ENCODE data around the gene COL11A2. TPM values are rescaled to one million over a fixed set of nuclear protein-coding genes. Genes with fewer than 3 reads are reported as not detected.

Gene COL11A2
- total and polyA plus RNA-seq, 12 donors: 0.52 to 8.7 (median 0.94) TPM

DNA sequence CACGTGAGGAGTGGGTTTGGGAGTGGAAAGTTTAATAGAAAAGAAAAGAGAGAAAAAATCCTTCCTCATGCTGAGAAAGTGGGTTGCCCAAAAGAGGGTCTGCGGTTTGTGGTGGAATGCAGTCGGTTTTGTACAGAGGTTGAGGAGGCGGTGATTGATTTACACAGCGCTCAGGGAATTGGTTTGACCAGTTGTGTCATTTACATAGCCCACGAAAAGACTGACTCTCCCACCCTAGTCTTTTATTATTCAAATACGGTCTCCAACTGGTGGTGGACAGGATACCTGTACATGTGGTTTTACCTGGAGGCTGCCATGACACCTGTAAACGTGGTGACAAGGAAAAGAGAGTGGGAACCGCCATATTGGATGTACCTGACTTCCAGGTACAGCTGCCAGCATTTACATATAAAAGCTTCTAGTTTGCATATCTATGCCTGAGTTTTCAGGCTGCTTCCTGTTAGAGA is 74.4 kb downstream of the COL11A2 start:
- TF ChIP-seq, protein P1, sequence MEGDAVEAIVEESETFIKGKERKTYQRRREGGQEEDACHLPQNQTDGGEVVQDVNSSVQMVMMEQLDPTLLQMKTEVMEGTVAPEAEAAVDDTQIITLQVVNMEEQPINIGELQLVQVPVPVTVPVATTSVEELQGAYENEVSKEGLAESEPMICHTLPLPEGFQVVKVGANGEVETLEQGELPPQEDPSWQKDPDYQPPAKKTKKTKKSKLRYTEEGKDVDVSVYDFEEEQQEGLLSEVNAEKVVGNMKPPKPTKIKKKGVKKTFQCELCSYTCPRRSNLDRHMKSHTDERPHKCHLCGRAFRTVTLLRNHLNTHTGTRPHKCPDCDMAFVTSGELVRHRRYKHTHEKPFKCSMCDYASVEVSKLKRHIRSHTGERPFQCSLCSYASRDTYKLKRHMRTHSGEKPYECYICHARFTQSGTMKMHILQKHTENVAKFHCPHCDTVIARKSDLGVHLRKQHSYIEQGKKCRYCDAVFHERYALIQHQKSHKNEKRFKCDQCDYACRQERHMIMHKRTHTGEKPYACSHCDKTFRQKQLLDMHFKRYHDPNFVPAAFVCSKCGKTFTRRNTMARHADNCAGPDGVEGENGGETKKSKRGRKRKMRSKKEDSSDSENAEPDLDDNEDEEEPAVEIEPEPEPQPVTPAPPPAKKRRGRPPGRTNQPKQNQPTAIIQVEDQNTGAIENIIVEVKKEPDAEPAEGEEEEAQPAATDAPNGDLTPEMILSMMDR (IDR thresholded peaks at IDR 0.05): no peak
- no peak overlapping the region for H3K27ac ChIP-seq
- peaks cover 0 to 30% (median 4%) of the 10 kb centered on the region in 9 donors for H3K4me1 ChIP-seq
- WGBS, 2 donors: 12 to 13% methylated on average over 9 of the region's 9 CpGs
- no peaks in the 10 kb centered on the region for H3K9me3 ChIP-seq
- peaks cover 0 to 68% (median 48%) of the 10 kb centered on the region in 7 donors for H3K27me3 ChIP-seq
- no peak overlapping the region for H3K4me3 ChIP-seq
- no peaks in the 10 kb centered on the region for H3K36me3 ChIP-seq
- no peak for DNase-seq
- no peak for ATAC-seq
- intact Hi-C loops (cut with DNase I): loop anchor here in 9 of 10 donors (1.0 to 10.0 kb wide), 5 partner anchors 34 to 131 kb away; no protein-coding TSS in a partner anchor

DNA sequence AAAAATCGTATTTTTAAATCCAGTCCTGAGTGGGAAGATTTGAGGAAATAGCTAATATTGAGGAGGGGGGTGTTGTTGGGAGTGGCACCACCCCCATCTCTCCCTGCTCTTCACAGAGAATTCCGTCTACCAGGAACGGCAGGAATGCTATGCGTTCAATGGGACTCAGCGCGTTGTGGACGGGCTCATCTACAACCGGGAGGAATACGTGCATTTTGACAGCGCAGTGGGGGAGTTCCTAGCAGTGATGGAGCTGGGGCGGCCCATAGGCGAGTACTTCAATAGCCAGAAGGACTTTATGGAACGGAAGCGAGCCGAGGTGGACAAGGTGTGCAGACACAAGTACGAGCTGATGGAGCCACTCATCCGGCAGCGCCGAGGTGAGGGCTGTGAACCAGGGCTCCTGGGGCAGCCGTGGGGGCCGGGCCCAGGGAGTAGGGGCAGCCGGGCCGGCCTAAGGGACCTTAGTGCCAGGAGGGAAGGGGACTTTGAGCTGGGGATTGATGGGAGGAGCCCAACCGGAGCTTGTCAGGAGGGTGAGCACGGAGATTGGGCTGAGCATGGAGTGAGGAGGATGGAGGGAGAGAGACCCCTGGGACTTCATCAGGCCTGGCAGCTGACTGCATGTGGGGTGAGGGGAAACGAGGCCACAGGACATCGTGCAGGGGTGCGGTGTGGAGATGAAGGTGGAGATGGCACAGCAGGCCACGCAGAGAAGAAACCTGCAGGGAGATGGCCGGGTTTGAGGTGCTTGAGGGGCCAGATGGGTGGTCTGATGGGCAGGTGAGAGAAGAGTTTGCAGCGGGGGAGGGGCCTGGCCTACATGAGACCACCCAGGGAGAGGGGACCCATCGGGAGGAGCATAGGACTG is 75.2 kb downstream of the COL11A2 start:
- Histone ChIP-seq H3K27me3 (peaks cover 0 to 73% (median 51%) of the 10 kb centered on the region in 7 donors), H3K27ac (no peak overlapping the region)

DNA sequence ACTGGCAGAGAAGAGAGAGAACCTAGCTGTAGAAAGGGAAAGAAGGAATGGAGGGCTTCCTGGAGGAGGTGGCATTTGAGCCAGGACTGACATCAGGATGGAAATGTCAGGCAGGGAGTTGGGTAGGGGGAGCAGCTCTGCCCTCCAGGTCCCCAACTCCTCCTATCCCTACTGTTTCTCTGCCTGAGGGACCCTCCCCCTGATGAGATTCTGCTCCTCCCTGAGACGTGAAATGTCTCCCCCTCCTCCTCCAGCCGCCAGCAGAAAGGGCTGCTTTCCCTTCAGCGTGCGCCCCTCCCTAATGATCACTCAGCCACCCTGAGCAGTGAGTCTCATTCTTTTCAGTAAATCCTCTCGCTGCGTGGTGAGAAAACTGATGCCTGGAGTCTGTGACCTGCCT is 75.8 kb downstream of the COL11A2 start:
- no peaks in the 10 kb centered on the region for H3K9me3 ChIP-seq
- DNase-seq (no peak), ATAC-seq (no peak)
- no peaks in the 10 kb centered on the region for H3K36me3 ChIP-seq
- H3K4me3 ChIP-seq: no peak overlapping the region
- TF ChIP-seq, protein P1 (IDR thresholded peaks at IDR 0.05): no peak
- peaks cover 0 to 78% (median 51%) of the 10 kb centered on the region in 7 donors for H3K27me3 ChIP-seq
- peaks cover 0 to 30% (median 4%) of the 10 kb centered on the region in 9 donors for H3K4me1 ChIP-seq
- 2 to 8% methylated on average over 5 to 6 of the region's 6 CpGs for WGBS, 2 donors
- no peak overlapping the region for H3K27ac ChIP-seq
- intact Hi-C loops (cut with DNase I): loop anchor here in 6 of 10 donors (5.0 to 10.0 kb wide), 3 partner anchors 36 to 131 kb away; no protein-coding TSS in a partner anchor

More for the DNA sequence above, 75.2 kb downstream of the COL11A2 start:
- peak in 1 of 8 donors; percentile 40 for ATAC-seq
- TF ChIP-seq, protein P1 (IDR thresholded peaks at IDR 0.05): no peak
- 3 to 4% methylated on average over 32 of the region's 32 CpGs for WGBS, 2 donors
- Histone ChIP-seq H3K4me1 (peaks cover 0 to 30% (median 4%) of the 10 kb centered on the region in 9 donors), H3K9me3 (no peaks in the 10 kb centered on the region), H3K4me3 (no peak overlapping the region), H3K36me3 (no peaks in the 10 kb centered on the region)
- DNase-seq: no peak
- intact Hi-C loops (cut with DNase I): loop anchor here in 6 of 10 donors (5.0 to 10.0 kb wide), 3 partner anchors 35 to 130 kb away; no protein-coding TSS in a partner anchor

DNA sequence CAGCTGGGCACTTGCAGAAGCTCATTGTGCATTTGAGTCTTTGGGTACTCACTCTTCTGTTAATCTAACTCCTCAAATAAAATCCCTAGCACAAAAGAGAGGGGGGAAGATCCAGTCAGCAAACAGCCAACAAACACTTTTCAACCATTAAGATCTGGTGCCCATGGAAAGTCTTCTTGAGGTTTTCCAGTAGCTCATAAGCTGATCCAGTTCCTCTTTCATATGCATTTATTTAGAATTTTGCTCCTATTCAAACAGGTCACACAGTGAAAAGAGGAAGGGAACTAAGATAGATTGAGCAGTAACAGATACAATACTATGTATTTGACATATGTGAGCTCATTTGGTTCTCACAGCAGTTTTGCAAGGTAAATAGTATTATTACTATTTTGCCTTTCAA is 77.9 kb downstream of the COL11A2 start:
- peaks cover 0 to 72% (median 58%) of the 10 kb centered on the region in 7 donors for H3K27me3 ChIP-seq
- H3K4me1 ChIP-seq: peaks cover 0 to 30% (median 4%) of the 10 kb centered on the region in 9 donors
- H3K36me3 ChIP-seq: no peaks in the 10 kb centered on the region
- H3K27ac ChIP-seq: no peak overlapping the region
- TF ChIP-seq, protein P1 (IDR thresholded peaks at IDR 0.05): no peak
- DNase-seq (no peak), ATAC-seq (no peak)
- no peak overlapping the region for H3K4me3 ChIP-seq
- intact Hi-C loops (cut with DNase I): loop anchor here in 1 of 10 donors (10.0 kb wide), 1 partner anchor 130 kb away; no protein-coding TSS in a partner anchor
- H3K9me3 ChIP-seq: no peaks in the 10 kb centered on the region
